Thoracic aorta (tissue), 2 donors: ENCODE results near the gene UBR3. TPM values are rescaled to one million over a fixed set of nuclear protein-coding genes. Genes with fewer than 3 reads are reported as not detected.

Experiments
- ATAC-seq: fragments of 150-250 bp; one replicate; pipeline ENCODE4 v1.8.0; 2017; ENCODE audit warnings: low read depth; ENCODE audit not compliant: insufficient number of reproducible peaks, low FRiP score
- DNase-seq: peaks from one replicate; pipeline ENCODE4 v3.0.0-alpha.2; 2020; ENCODE audit warnings: low spot score
- H3K27ac ChIP-seq, 2 donors: fragments of 200-600 bp; sonication (generic); 1 replicate in 1 of 2; 2 replicates in 1 of 2; pipeline ENCODE4 v1.5.1; 2016; ENCODE audit warnings: mild to moderate bottlenecking in 2 of 2, moderate library complexity in 2 of 2
- H3K27me3 ChIP-seq: fragments of 200-600 bp; sonication (generic); replicated peaks from 2 replicates; pipeline ENCODE4 v1.6.0; 2016; ENCODE audit warnings: mild to moderate bottlenecking; ENCODE audit not compliant: insufficient read depth
- H3K36me3 ChIP-seq: fragments of 200-600 bp; sonication (generic); one replicate; pipeline ENCODE4 v1.5.1; 2016
- H3K4me1 ChIP-seq, 2 donors: fragments of 200-600 bp; sonication (generic); 1 replicate in 1 of 2; 2 replicates in 1 of 2; pipeline versions ENCODE4 v1.5.1 to v1.6.0; 2016; ENCODE audit warnings: low read depth in 2 of 2, mild to moderate bottlenecking in 1 of 2; ENCODE audit not compliant: control insufficient read depth in 1 of 2
- H3K4me3 ChIP-seq: fragments of 200-600 bp; sonication (generic); 2 replicates; pipeline ENCODE4 v1.5.1; 2016; ENCODE audit warnings: mild to moderate bottlenecking
- H3K9me3 ChIP-seq: fragments of 200-600 bp; sonication (generic); 2 replicates; pipeline ENCODE4 v1.5.1; 2016
- total RNA-seq, 2 donors: library from RNA; depleted of rRNA; stranded (reverse); fragments of >200 nt; gene quantifications; one replicate each; pipeline versions ENCODE4 v1.1.0 to v1.2.3, GENCODE V29; 2016
- TF ChIP-seq, protein P1 (sequence below): fragments of 200-600 bp; sonication (generic); IDR thresholded peaks from one replicate; pipeline ENCODE4 v1.5.1; 2019; ENCODE audit warnings: antibody characterized with exemption

Gene UBR3
- total RNA-seq, 2 donors from 2014 or later = 62.1 to 98.6 TPM

DNA sequence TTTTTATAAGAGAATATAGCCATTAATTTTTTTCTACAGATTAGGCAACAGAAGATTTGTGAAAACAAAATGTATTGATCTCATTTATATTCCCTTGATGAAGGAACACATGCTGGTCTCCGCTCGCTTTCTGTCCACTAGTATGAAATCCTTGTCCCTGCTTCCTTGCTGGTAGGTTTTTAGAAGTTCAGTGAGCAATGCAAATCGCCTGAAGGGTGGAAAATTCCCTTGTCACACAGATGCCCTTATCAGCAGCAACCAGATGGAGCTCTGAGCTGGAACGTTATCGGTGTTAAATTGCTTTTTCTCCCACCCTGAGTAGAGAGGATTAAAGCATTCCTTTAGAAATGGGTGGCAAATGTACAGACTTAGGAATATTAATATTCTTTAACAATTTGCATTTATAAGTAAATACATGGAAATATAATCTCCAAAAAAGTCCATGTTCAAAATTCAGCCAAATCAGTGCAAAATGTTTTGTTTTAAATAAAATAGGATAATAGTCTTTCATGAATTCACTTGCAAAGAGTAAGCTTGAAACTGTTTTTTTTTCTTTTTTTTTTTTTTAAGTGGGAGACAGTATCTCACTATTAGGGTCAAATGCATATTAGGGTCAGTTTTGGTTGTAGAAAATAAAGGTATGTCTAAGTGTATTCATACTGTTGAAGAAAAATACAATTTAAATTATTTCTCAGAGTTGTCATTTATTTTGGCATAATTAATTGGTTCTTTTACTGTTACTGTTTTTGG lies 186.7 kb downstream of the UBR3 start:
- TF ChIP-seq, protein P1, sequence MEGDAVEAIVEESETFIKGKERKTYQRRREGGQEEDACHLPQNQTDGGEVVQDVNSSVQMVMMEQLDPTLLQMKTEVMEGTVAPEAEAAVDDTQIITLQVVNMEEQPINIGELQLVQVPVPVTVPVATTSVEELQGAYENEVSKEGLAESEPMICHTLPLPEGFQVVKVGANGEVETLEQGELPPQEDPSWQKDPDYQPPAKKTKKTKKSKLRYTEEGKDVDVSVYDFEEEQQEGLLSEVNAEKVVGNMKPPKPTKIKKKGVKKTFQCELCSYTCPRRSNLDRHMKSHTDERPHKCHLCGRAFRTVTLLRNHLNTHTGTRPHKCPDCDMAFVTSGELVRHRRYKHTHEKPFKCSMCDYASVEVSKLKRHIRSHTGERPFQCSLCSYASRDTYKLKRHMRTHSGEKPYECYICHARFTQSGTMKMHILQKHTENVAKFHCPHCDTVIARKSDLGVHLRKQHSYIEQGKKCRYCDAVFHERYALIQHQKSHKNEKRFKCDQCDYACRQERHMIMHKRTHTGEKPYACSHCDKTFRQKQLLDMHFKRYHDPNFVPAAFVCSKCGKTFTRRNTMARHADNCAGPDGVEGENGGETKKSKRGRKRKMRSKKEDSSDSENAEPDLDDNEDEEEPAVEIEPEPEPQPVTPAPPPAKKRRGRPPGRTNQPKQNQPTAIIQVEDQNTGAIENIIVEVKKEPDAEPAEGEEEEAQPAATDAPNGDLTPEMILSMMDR = no peak
- no peaks in the 10 kb centered on the region for H3K9me3 ChIP-seq
- no peaks in the 10 kb centered on the region for H3K36me3 ChIP-seq
- no peak overlapping the region for H3K27ac ChIP-seq
- DNase-seq (no peak), ATAC-seq (no peak)
- H3K4me3 ChIP-seq = no peak overlapping the region
- H3K4me1 ChIP-seq = peaks cover 9 to 13% of the 10 kb centered on the region in 2 donors
- H3K27me3 ChIP-seq = no peaks in the 10 kb centered on the region

DNA sequence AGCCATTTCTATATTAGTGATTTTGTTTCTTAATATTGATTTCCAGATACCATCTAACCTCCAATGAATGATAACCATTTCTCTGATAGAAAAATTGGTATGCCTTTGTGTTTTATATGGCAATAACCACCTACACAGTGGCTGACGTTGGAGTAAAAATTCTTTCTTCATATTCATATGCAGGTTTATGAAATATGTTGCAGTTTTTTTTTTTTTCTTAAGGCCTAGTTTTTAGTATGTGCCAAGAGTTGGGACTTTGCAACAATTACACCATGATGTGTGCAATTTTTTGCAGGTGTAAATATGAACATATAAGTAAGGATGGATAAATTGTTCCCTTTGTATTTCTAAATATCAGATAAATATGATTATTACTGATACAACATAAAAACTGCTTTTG lies 187.5 kb downstream of the UBR3 start:
- no peaks in the 10 kb centered on the region for H3K9me3 ChIP-seq
- H3K4me3 ChIP-seq = no peak overlapping the region

DNA sequence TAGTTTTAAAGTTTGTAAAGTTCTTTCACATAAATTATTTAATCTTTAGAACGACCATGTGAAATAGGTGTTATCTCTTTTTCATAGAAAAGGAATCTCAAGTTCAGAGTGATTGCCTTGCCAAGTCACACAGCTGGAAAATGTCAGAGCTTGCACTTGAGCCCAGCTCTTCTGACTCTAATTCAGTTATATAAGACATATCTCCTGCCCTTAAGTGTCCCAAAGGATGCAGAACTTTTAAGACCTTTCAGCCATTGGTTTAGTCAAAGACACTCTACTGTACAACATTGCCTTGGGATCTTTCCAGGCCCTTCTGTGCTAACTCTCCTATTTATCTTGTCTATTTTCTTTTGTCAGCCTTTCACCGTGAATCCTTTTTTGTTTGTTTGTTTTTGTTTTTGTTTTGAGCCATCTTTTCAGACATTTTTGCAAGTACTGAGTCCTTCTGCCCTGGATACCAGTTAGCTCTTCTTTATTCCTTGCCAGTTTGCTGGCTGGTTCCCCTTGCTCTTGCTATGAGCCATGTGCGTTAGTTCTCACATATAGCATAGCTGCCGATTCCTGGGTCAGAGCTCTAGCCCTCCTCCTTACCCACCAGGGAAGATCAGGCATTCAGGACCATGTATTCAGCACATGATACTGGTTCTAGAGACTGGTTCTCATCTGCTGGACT lies 190.7 kb downstream of the UBR3 start:
- Histone ChIP-seq H3K36me3 (no peaks in the 10 kb centered on the region), H3K27ac (no peak overlapping the region), H3K4me3 (no peak overlapping the region), H3K4me1 (peaks cover 9 to 13% of the 10 kb centered on the region in 2 donors), H3K27me3 (no peaks in the 10 kb centered on the region), H3K9me3 (no peaks in the 10 kb centered on the region)
- TF ChIP-seq, protein P1 = no peak
- ATAC-seq (no peak), DNase-seq (no peak)

More for the DNA sequence above, 187.5 kb downstream of the UBR3 start:
- Histone ChIP-seq H3K4me1 (peaks cover 9 to 13% of the 10 kb centered on the region in 2 donors), H3K27me3 (no peaks in the 10 kb centered on the region), H3K36me3 (no peaks in the 10 kb centered on the region), H3K27ac (no peak overlapping the region)
- no peak for ATAC-seq
- TF ChIP-seq, protein P1 = no peak
- DNase-seq = no peak

DNA sequence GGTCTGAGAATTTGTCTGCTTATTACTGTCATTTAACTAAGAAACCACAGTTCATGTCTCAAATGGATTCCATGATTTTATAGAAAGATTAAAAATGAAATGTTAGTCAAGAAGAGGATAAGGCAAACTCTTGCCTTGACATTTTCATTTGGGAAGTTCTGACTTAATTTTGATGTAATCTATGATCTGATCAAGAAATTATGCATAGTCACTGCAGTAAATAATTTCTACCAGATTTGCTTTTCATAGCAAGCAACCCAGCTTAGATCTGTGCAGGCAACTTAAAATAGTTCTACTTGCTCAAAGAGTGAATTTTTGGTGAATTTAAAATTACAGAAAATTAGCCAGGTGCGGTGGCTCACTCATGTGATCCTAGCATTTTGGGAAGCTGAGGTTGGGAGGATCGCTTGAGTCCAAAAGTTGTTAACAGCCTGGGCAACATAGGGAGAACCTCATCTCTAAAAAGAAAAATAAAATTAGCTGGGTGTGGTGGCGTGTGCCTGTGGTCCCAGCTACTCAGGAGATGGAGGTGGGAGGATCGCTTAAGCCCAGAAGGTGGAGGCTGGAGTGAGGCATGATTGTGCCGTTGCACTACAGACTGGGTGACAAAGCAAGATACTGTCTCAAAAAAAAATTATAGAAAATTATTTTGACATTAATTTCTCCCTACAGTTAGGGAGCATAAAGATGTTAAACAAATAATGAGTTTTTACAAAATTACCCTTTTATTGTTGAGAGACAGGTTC lies 192.0 kb downstream of the UBR3 start:
- Histone ChIP-seq H3K4me1 (peaks cover 9 to 13% of the 10 kb centered on the region in 2 donors), H3K36me3 (no peaks in the 10 kb centered on the region), H3K27ac (no peak overlapping the region), H3K27me3 (no peaks in the 10 kb centered on the region), H3K4me3 (no peak overlapping the region), H3K9me3 (no peaks in the 10 kb centered on the region)
- no peak for DNase-seq
- TF ChIP-seq, protein P1 = no peak
- ATAC-seq = no peak

DNA sequence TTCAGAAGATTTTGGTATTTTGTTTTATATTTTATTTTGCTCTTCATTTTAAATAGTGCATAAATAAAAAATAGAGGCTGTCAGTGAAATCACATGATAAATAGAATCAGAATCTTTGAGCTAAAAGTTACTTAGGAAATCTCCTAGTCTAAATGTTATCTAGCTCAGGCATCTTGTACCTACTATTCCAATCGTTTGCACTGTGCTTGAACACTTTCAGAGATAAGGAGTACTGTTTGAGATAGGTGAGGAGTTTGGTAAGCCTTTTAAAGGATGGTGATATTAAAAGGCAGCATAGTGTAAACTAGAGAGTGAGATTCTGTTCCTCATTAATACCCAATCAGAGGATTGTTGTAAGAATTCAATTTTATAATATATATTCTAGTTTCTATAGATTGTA lies 193.5 kb downstream of the UBR3 start:
- H3K9me3 ChIP-seq = no peaks in the 10 kb centered on the region
- H3K4me3 ChIP-seq = no peak overlapping the region
- peaks cover 9 to 13% of the 10 kb centered on the region in 2 donors for H3K4me1 ChIP-seq
- TF ChIP-seq, protein P1 = no peak
- ATAC-seq (no peak), DNase-seq (no peak)
- no peaks in the 10 kb centered on the region for H3K36me3 ChIP-seq
- H3K27me3 ChIP-seq = no peaks in the 10 kb centered on the region
- no peak overlapping the region for H3K27ac ChIP-seq
